Ovary (tissue), 3 donors: ENCODE results near the gene FXN.

Experiments used
- EP300 ChIP-seq: sonication (generic); formaldehyde crosslinking; IDR thresholded peaks from one replicate; pipeline ENCODE4 v1.6.1; 2017; ENCODE audit warnings: antibody characterized with exemption
- POLR2A ChIP-seq: fragments of 450-650 bp; IDR thresholded peaks from one replicate; pipeline ENCODE4 v1.6.1; 2017; ENCODE audit warnings: antibody characterized with exemption, mild to moderate bottlenecking, moderate library complexity
- TF ChIP-seq, protein P1 (sequence below), 3 donors: fragments of 450-650 bp in 2 of 3; fragments of 200-600 bp in 1 of 3; IDR thresholded peaks; one replicate each; pipeline versions ENCODE4 v1.5.1 to v1.8.0; 2016 to 2022; ENCODE audit warnings: antibody characterized with exemption in 3 of 3, mild to moderate bottlenecking in 1 of 3
- donor health status: DM: no; HTN: no; CAD: no.

GRCh38 chr9:69013382-69013727, 22.2 kb upstream of the FXN start:
- TF ChIP-seq, protein P1, sequence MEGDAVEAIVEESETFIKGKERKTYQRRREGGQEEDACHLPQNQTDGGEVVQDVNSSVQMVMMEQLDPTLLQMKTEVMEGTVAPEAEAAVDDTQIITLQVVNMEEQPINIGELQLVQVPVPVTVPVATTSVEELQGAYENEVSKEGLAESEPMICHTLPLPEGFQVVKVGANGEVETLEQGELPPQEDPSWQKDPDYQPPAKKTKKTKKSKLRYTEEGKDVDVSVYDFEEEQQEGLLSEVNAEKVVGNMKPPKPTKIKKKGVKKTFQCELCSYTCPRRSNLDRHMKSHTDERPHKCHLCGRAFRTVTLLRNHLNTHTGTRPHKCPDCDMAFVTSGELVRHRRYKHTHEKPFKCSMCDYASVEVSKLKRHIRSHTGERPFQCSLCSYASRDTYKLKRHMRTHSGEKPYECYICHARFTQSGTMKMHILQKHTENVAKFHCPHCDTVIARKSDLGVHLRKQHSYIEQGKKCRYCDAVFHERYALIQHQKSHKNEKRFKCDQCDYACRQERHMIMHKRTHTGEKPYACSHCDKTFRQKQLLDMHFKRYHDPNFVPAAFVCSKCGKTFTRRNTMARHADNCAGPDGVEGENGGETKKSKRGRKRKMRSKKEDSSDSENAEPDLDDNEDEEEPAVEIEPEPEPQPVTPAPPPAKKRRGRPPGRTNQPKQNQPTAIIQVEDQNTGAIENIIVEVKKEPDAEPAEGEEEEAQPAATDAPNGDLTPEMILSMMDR (IDR thresholded peaks at IDR 0.05): no peak
- no peak for TF ChIP-seq POLR2A
- no peak for TF ChIP-seq EP300
